Activated CD4-positive, alpha-beta T cell treated with anti-CD3 and anti-CD28 coated beads, Interleukin-2, amount 10 ng/mL, durations not matched to agents 24 days and 14 days (primary cell): Measurements from ENCODE around the gene MLH3. TPM values are rescaled to one million over a fixed set of nuclear protein-coding genes. Genes with fewer than 3 reads are reported as not detected.
"Not testable (repeated sequence)": the region's sequence is repeated elsewhere in the genome, so short reads cannot be mapped to it uniquely, and the experiment has no call there.

Experiments
- DNase-seq: peaks from one replicate; pipeline ENCODE4 v3.0.0; 2022
- H3K27ac Mint-ChIP-seq: one replicate; pipeline ENCODE4 v1.8.0; 2022; ENCODE audit warnings: mild to moderate bottlenecking, mixed read lengths
- H3K27me3 Mint-ChIP-seq: one replicate; pipeline ENCODE4 v1.8.0; 2022; ENCODE audit warnings: mixed read lengths
- H3K36me3 Mint-ChIP-seq: one replicate; pipeline ENCODE4 v1.8.0; 2022; ENCODE audit warnings: low read depth, mild to moderate bottlenecking, mixed read lengths
- H3K4me1 Mint-ChIP-seq: one replicate; pipeline ENCODE4 v1.8.0; 2021; ENCODE audit warnings: mixed read lengths
- H3K4me3 Mint-ChIP-seq: one replicate; pipeline ENCODE4 v1.8.0; 2022; ENCODE audit warnings: mild to moderate bottlenecking, moderate library complexity, mixed read lengths
- H3K9me3 Mint-ChIP-seq: one replicate; pipeline ENCODE4 v1.8.0; 2021; ENCODE audit warnings: mixed read lengths
- intact Hi-C: fragments of 100-400 bp; cut with micrococcal nuclease; formaldehyde crosslinking; loops from one replicate; pipeline ENCODE4 v1.15.1; 2023
- total RNA-seq: library from RNA; stranded (reverse); gene quantifications from 2 replicates; pipeline ENCODE4 v1.2.3, GENCODE V29; 2022

MLH3 gene
- total RNA-seq, 1 donor from 2014 or later: 28.3 TPM

- H3K4me3 Mint-ChIP-seq: no peak overlapping the region
- H3K27ac Mint-ChIP-seq: no peak overlapping the region
- no peak for DNase-seq
- intact Hi-C loops: no loop called here
- H3K9me3 Mint-ChIP-seq: peaks cover 3% of the 10 kb centered on the region
- peaks cover 35% of the 10 kb centered on the region for H3K4me1 Mint-ChIP-seq
- peaks cover 65% of the 10 kb centered on the region for H3K36me3 Mint-ChIP-seq
- peaks cover 2% of the 10 kb centered on the region for H3K27me3 Mint-ChIP-seq
Measured at GRCh38 chr14:75005357-75005756, 45.9 kb downstream of the MLH3 start.

GRCh38 chr14:75003250-75004027, 47.8 kb downstream of the MLH3 start:
- Mint-ChIP-seq H3K4me3 (peak overlapping the region; percentile 99), H3K9me3 (peaks cover 3% of the 10 kb centered on the region), H3K4me1 (peaks cover 35% of the 10 kb centered on the region), H3K27me3 (peaks cover 8% of the 10 kb centered on the region), H3K27ac (peak overlapping the region; percentile 94), H3K36me3 (peaks cover 47% of the 10 kb centered on the region)
- DNase-seq: peak; percentile 72
- intact Hi-C loops: loop anchor here (2.0 to 5.0 kb wide), 3 partner anchors 61 to 173 kb away; partner anchors contain the start of genes TMED10 and ZC2HC1C

GRCh38 chr14:75002392-75003249, 48.6 kb downstream of the MLH3 start, which contains the start of gene EIF2B2:
Gene EIF2B2 (plus strand): TSS chr14:75002921. CDS start chr14:75002991, 70 bp downstream.
- H3K27me3 Mint-ChIP-seq: peaks cover 8% of the 10 kb centered on the region
- intact Hi-C loops: loop anchor here (1.0 to 5.0 kb wide), 6 partner anchors 9 to 292 kb away; partner anchors contain the start of genes RPS6KL1, TMED10 and ZC2HC1C
- H3K9me3 Mint-ChIP-seq: peaks cover 3% of the 10 kb centered on the region
- peaks cover 41% of the 10 kb centered on the region for H3K36me3 Mint-ChIP-seq
- peak; percentile 100 for DNase-seq
- peak within 1 kb of the TSS; percentile 99 for H3K4me3 Mint-ChIP-seq
- H3K4me1 Mint-ChIP-seq: peaks cover 35% of the 10 kb centered on the region
- peak within 1 kb of the TSS; percentile 94 for H3K27ac Mint-ChIP-seq

- H3K27ac Mint-ChIP-seq: peak overlapping the region; percentile 94
- peaks cover 8% of the 10 kb centered on the region for H3K27me3 Mint-ChIP-seq
- peaks cover 34% of the 10 kb centered on the region for H3K4me1 Mint-ChIP-seq
- H3K36me3 Mint-ChIP-seq: peaks cover 35% of the 10 kb centered on the region
- intact Hi-C loops: loop anchor here (1.0 to 5.0 kb wide), 6 partner anchors 9 to 292 kb away; partner anchors contain the start of genes RPS6KL1, TMED10 and ZC2HC1C
- H3K4me3 Mint-ChIP-seq: peak overlapping the region; percentile 99
- DNase-seq: no peak
- H3K9me3 Mint-ChIP-seq: peaks cover 3% of the 10 kb centered on the region
Measured at GRCh38 chr14:75001899-75002298, 49.4 kb downstream of the MLH3 start.

GRCh38 chr14:75001261-75001660, 50.0 kb downstream of the MLH3 start:
- Mint-ChIP-seq H3K4me3 (no peak overlapping the region), H3K4me1 (peaks cover 31% of the 10 kb centered on the region), H3K36me3 (peaks cover 28% of the 10 kb centered on the region), H3K27ac (no peak overlapping the region), H3K27me3 (peaks cover 8% of the 10 kb centered on the region), H3K9me3 (peaks cover 3% of the 10 kb centered on the region)
- no peak for DNase-seq
- intact Hi-C loops: loop anchor here (5.0 kb wide), 1 partner anchor 59 kb away; no protein-coding TSS in a partner anchor

- intact Hi-C loops, H3K27me3 Mint-ChIP-seq, DNase-seq, H3K4me3 Mint-ChIP-seq, H3K9me3 Mint-ChIP-seq, H3K27ac Mint-ChIP-seq, H3K4me1 Mint-ChIP-seq, H3K36me3 Mint-ChIP-seq: not testable (repeated sequence)
Measured at GRCh38 chr14:74995781-74996180, 55.5 kb downstream of the MLH3 start.

GRCh38 chr14:74994182-74994581, 57.1 kb downstream of the MLH3 start:
- H3K27me3 Mint-ChIP-seq, H3K36me3 Mint-ChIP-seq, H3K4me1 Mint-ChIP-seq, H3K4me3 Mint-ChIP-seq, H3K27ac Mint-ChIP-seq, H3K9me3 Mint-ChIP-seq, intact Hi-C loops, DNase-seq: not testable (repeated sequence)

- Mint-ChIP-seq H3K4me1 (no peaks in the 10 kb centered on the region), H3K9me3 (no peaks in the 10 kb centered on the region), H3K36me3 (no peaks in the 10 kb centered on the region), H3K4me3 (no peak overlapping the region), H3K27ac (no peak overlapping the region), H3K27me3 (peaks cover 7% of the 10 kb centered on the region)
- DNase-seq: no peak
- intact Hi-C loops: no loop called here
Measured at GRCh38 chr14:74988993-74989392, 62.3 kb downstream of the MLH3 start.

- H3K9me3 Mint-ChIP-seq: no peaks in the 10 kb centered on the region
- H3K27me3 Mint-ChIP-seq: peaks cover 9% of the 10 kb centered on the region
- DNase-seq: no peak
- H3K4me1 Mint-ChIP-seq: no peaks in the 10 kb centered on the region
- no peak overlapping the region for H3K4me3 Mint-ChIP-seq
- H3K36me3 Mint-ChIP-seq: no peaks in the 10 kb centered on the region
- no peak overlapping the region for H3K27ac Mint-ChIP-seq
- intact Hi-C loops: no loop called here
Measured at GRCh38 chr14:74988131-74988530, 63.1 kb downstream of the MLH3 start.

- intact Hi-C loops: no loop called here
- Mint-ChIP-seq H3K36me3 (no peaks in the 10 kb centered on the region), H3K4me1 (peaks cover 4% of the 10 kb centered on the region), H3K9me3 (no peaks in the 10 kb centered on the region), H3K27me3 (peaks cover 9% of the 10 kb centered on the region), H3K27ac (no peak overlapping the region), H3K4me3 (no peak overlapping the region)
- no peak for DNase-seq
Measured at GRCh38 chr14:74985806-74986205, 65.5 kb downstream of the MLH3 start.

- Mint-ChIP-seq H3K27me3 (peaks cover 6% of the 10 kb centered on the region), H3K4me3 (no peak overlapping the region), H3K36me3 (no peaks in the 10 kb centered on the region), H3K9me3 (no peaks in the 10 kb centered on the region), H3K4me1 (peaks cover 4% of the 10 kb centered on the region), H3K27ac (no peak overlapping the region)
- intact Hi-C loops: no loop called here
- no peak for DNase-seq
Measured at GRCh38 chr14:74985028-74985310, 66.3 kb downstream of the MLH3 start.

- DNase-seq: no peak
- H3K36me3 Mint-ChIP-seq: no peaks in the 10 kb centered on the region
- H3K27ac Mint-ChIP-seq: no peak overlapping the region
- peaks cover 6% of the 10 kb centered on the region for H3K27me3 Mint-ChIP-seq
- peaks cover 4% of the 10 kb centered on the region for H3K4me1 Mint-ChIP-seq
- intact Hi-C loops: no loop called here
- H3K9me3 Mint-ChIP-seq: no peaks in the 10 kb centered on the region
- no peak overlapping the region for H3K4me3 Mint-ChIP-seq
Measured at GRCh38 chr14:74984236-74985027, 66.8 kb downstream of the MLH3 start.

- no peaks in the 10 kb centered on the region for H3K36me3 Mint-ChIP-seq
- H3K9me3 Mint-ChIP-seq: no peaks in the 10 kb centered on the region
- no peak for DNase-seq
- H3K27ac Mint-ChIP-seq: no peak overlapping the region
- peaks cover 6% of the 10 kb centered on the region for H3K27me3 Mint-ChIP-seq
- H3K4me3 Mint-ChIP-seq: no peak overlapping the region
- intact Hi-C loops: no loop called here
- H3K4me1 Mint-ChIP-seq: peaks cover 4% of the 10 kb centered on the region
Measured at GRCh38 chr14:74983343-74983742, 67.9 kb downstream of the MLH3 start.
